Raji (cell line): Measurements from ENCODE around the gene MAU2.

ENCODE experiments used
- POLR2A ChIP-seq: IDR thresholded peaks from 2 replicates; pipeline ENCODE4 v1.6.1; 2011; ENCODE audit warnings: low read depth, low read length, control low read depth; ENCODE audit not compliant: insufficient read depth

Gene MAU2

DNA sequence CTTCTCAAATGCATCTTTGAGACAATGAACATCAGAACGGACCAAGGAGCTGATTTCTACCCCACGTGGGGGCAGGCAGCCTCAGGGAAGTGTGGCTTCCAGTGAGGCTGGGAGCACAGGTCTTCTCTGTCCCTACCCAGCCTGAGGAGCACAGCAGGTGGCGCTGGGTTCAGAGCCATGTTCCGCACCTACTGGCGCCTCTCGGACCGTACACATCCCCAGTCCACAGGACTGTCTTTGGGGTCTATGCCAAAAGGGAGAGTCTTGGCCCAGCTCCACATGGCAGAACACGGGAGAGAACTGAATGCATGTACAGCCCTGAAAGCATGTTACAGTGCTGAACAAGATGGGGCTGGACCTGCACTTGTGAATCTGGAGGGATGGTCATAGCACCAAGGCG, 22.9 kb upstream of the MAU2 start:
- TF ChIP-seq POLR2A, result no peak

DNA sequence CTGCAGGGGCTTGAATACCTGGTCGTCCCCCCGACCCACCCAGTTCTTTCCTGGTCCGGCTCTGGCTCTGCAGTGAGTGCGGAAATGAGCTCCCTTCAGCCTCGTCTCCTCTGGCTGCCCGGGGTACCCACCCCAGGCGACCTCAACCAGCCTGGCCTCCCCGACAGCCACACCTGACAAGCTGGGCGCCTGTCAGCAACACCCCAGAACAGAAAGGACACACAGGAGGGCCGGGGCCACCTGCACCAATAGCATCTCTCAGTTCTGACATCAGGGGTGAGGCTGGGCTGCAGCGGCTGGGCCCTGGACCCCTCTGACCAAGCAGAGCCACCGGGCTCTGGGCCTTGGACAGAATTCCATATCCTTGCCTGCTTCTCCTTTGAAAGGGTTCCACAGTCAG, 20.0 kb upstream of the MAU2 start:
- no peak for TF ChIP-seq POLR2A

DNA sequence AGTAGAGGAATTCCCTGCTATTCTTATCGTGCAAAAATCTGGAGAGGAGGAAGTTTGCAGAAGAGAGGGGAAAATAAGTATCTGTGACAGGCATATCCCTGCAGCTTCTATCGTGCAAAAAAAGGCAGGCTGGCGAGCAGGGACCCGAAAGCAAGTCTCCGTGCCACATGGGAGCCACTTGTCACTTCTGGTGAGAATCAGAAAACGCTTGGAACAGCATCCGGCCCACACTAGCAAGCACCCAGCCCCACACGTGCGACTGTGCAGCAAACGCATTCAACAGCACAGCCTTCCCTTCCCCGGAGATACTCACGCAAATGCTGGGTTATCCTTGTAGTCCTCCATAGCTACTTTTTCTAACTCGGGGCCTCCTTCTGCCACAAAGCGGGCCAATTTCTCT, 17.2 kb upstream of the MAU2 start:
- TF ChIP-seq POLR2A, result no peak

DNA sequence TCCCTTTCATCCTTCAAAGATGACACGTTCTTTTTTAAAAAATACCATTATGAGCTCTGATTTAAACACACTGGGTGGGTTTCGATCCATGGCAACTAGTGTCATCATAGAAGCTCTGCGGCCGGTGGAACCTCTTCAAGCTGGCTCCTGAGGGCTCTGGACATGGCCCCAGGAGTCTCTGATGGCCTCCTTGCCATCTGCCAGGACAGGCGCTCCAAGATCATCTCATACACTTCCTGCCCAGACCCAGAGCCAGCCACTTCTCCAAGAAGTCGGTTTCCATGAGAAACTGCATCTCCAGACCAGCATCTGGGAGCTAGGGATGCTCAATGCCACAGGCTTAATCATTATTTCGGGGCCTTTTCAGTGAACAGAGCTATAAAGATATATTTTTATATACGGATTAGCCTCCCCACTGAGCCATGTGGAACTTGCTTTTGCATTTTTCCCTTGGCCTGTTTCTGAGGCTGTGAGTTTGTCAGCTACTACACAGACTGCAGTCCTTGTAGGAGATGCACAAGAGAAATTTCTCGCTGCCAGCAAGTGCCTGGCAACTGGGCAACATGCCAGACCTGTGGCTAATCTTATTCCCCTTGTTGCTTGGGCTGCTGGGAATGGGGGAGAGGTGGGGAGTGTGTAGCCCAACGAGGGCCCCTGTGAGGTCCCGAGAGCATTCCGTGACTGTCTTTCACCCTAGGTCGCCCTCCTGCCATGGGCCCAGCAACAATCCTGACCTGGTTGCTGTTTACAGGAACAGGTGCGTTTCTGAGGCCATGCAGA, 16.3 kb upstream of the MAU2 start:
- no peak for TF ChIP-seq POLR2A

DNA sequence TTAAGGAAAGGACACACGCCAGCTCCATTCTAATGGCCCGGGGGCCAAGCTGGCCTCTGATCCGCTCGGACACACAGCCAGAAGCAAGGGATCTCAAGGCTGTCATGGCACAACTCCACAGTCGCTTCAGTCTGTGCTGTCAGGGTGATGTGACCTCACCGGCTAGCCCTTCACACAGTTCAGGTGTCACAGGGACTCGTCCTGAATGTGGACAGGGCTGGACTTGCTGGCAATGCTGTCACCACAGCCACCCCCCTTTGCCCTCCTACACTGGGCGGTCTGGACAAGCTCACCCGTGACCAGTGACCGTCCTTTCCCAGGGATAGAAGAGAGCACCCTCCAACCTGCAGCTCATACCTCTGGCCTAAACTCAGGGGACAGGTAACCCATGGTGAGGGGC, 15.6 kb upstream of the MAU2 start:
- no peak for TF ChIP-seq POLR2A

DNA sequence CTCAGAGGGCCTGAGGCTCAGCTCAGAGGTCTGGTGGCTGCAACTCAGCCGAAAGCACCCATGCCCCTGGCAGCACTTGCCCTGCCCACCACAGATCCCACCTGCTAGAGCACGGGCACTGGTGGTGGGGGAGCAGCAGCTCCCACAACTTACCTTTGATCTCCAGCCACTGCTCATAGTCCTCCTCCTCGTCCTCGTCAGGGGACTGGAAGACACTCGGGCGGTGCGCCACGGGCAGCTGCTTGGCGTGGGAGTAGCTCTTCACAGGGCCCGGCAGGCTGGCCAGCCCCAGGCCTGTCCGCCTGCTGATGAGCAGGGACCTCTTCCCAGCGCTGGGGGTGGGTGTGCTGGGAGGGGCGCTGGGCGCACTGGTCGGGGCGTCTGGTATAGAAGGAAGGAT, 14.9 kb upstream of the MAU2 start:
- no peak for TF ChIP-seq POLR2A

DNA sequence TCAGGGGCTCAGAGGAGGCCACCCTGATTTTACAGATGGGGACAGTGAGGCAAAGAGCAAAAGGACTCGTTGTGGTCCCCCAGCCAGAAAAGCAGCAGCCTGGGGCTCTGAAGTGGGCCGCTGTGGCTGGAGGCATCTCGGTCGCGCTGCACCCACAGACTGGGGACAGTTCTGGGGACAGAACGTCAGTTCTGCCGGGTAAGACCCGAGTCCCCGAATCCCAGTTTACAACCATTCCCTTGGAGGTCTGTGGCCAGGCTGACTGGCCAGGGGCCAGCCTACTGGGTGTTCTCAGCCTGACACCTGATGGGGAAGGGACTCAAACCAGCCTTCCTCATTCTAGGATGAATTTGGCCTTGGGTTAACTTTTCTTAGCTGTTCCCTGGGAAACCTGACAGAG, 14.4 kb upstream of the MAU2 start:
- TF ChIP-seq POLR2A, result no peak

DNA sequence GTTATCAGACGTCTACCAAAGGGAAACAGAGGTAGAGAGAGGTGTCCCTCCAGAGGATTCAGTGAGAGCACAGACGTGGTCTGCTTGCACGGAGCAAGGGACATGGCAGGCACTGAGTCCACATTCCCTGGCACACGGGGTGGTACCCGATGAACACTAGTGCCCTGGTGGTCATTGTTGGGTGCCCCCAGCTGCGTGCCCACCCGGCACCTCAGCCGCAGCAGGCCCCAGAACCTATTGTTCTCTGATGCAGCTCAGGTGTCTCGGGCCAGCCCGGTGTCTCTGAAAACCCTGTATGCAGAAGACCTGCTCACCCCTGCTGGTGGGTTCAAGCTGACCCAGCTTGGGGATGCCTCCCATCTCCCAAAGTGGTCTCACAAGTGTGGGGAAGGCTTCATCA, 12.3 kb upstream of the MAU2 start:
- TF ChIP-seq POLR2A, result no peak

DNA sequence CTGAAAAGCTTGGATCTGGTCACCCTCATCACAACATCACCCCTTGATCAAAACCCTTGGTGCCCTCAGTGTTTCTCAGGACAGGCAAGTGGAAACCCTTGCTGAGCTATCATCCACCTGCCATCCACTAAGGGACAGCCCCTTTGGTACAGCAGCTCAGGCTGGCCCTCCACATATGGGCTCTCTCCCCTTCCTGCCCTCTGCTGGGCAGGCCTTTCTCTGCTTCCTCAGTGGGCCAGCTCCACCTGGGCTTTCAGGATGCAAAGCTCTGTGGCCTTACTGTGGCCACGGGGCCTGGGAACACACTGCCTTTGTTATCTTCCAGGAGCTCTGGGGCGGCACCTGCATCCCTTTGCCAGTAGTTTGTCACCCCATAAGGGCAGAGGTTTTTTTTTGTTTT, 5.2 kb upstream of the MAU2 start:
- TF ChIP-seq POLR2A, result no peak

DNA sequence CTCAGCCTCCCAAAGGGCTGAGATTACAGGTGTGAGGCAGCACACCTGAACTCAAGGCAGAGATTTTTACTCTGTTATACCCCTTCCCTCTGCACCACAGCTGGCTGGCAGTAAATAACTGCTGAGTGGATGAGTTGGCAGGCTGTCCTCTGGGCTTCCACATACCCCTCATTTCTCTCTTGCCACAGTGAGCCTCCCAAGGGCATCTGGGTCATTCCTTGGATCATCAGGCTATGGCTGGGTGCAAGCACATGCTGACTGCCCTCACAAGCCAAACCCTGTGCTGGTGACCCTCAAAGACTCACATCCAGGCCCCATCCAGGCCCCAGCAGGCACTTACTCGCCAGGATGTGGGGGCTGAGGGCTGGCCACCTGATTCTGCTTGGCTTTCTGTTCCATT, 4.5 kb upstream of the MAU2 start:
- no peak for TF ChIP-seq POLR2A

DNA sequence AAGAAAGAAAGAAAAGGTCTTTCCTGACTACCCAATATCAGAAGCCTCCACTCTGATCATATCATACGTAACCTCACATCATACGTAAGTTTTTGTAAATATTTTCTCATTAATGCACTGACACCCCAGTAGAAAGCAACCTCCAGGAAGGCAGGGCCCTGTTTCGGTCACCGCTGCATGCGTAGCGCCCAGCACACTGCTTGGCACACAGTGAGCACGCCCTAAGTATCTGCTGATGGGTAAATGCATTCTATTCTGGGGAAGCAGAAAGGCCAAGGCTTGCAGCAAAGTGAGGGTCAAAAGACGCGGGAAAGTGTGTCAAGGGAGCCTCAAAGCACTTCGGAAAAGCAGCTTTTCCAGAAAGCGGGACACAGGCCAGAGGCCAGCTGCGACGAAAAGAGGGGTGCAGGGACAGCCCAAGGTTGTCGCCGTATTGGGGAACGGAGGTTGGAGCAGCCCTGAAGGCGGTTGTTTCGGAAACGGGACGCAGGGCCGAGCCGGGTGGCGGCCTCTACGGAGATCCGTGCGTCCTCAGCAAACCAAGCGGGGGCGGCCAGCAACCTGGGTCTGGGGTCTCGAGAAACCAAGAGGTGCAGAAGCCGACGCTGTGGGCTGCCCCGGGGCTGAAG, 783 bp upstream of the MAU2 start:
- no peak for TF ChIP-seq POLR2A

DNA sequence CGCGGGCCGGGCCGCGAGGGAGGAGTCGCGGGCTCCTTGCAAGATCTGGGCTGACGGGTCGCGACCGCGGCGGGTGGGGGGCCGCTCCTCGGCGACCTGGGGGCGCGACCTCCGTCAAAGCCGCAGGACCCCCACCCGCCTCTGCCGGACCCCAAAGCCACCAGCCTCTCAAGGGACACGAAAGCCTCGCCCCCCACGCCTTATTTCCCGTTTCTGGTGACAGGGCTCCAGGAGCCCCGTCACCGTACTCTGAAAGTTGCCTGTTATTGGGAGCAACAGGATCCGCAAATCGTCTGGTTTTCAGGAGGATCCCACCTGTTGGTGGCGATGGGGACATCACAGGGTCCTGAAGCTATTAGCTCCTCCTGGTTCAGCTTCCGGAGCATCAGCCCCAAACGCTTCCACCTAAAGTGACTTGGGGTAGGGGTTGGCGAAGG, 530 bp downstream of the MAU2 start:
- TF ChIP-seq POLR2A, result no peak

DNA sequence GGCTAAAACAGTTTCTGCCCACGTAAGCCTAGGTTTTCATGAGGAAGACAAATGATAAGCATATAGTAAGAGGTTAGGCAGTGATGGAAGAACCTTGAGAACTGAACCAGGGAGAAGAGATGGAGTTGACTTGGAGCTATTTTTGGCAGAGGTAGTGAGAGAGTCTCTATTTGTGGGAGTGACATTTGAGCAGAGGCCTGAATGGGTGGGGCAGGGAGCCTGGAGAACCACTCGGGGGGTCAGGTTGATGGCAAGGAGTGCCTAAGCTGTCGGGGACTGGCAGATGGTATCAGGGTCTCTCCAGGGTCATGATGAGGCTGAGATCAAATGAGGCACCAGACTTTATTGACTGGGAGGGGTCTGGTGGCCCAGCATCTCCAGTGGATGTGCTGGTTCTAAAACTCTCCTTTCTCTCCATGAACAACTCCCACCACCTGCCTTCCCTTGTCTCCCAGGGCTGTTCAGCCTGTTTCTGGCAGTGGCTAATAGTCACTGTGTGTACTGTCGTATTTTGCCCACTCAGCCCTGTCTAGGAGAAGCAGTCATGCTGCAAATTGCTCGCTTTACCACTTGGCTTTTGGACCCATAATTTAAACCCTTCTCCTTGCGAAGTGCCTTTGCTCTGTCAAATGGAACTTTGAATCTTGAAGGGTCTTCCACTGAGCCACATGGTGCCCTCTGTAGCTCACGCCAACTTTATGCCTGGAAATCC, 3.6 kb downstream of the MAU2 start:
- TF ChIP-seq POLR2A, result no peak

DNA sequence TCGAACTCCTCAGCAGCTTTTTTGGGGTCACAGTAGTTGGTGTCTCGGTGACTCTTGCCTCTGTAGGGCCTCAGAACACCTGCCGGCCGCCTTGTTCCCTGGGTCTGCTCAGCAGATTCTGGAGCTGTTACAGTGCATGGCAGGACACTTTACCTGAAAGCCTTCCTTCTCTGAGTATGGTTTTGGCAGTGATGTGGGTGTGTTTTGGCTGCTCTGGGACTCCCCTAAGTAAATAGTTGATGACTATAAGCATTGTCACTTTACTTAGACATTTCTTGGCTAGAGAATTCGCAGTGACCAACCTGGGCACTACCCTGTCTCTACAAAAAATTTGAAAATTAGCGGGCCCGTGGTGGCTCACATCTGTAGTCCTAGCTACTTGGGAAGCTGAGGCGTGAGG, 7.0 kb downstream of the MAU2 start:
- TF ChIP-seq POLR2A, result no peak

DNA sequence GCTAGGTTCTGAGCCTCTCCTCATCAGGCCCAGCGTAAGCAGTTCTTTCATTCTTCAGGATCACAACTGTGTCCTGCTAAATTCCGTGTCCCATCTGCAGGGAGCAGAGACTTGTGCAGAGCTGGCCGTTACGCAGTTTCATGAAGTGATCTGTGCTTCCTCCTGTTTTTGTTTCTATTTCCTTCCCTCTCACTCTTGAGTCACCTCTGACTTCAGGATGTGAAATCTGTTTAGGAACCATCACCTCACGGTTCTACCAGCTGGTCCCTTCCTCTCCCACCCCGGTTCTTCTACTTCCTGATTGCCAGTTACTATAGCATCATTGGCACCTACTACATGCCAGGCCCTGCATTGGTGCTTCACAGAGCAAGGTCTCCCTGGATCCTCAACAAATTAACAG, 8.5 kb downstream of the MAU2 start:
- no peak for TF ChIP-seq POLR2A
